WERI-Rb-1 (cell line): ENCODE measurements around the gene ZNF91.

Experiments
- DNase-seq: peaks from one replicate; pipeline ENCODE4 v3.0.0-alpha.2; 2020
- H3K27ac ChIP-seq: fragments of 250-450 bp; sonication (Bioruptor Pico); 2 replicates; pipeline ENCODE4 v1.5.1; 2020; ENCODE audit warnings: mild to moderate bottlenecking, moderate library complexity
- H3K27me3 ChIP-seq: fragments of 250-450 bp; sonication (Bioruptor Pico); 2 replicates; pipeline ENCODE4 v1.5.1; 2021; ENCODE audit warnings: mild to moderate bottlenecking, low read depth, moderate library complexity; ENCODE audit not compliant: insufficient read depth, severe bottlenecking
- H3K36me3 ChIP-seq: fragments of 250-450 bp; sonication (Bioruptor Pico); 2 replicates; pipeline ENCODE4 v1.5.1; 2020; ENCODE audit warnings: mild to moderate bottlenecking, moderate library complexity
- H3K4me3 ChIP-seq: 2 replicates; pipeline ENCODE4 v1.5.1; 2011; ENCODE audit warnings: low read depth, mild to moderate bottlenecking, control low read depth, low read length
- H3K9me3 ChIP-seq: fragments of 250-450 bp; sonication (Bioruptor Pico); 2 replicates; pipeline ENCODE4 v1.5.1; 2021; ENCODE audit warnings: mild to moderate bottlenecking, moderate library complexity; ENCODE audit not compliant: severe bottlenecking
- TF ChIP-seq, protein P1 (sequence below): IDR thresholded peaks from 2 replicates; pipeline ENCODE4 v1.5.1; 2011; ENCODE audit warnings: low read depth, mild to moderate bottlenecking, control low read depth, inconsistent platforms, low read length

ZNF91 gene

DNA sequence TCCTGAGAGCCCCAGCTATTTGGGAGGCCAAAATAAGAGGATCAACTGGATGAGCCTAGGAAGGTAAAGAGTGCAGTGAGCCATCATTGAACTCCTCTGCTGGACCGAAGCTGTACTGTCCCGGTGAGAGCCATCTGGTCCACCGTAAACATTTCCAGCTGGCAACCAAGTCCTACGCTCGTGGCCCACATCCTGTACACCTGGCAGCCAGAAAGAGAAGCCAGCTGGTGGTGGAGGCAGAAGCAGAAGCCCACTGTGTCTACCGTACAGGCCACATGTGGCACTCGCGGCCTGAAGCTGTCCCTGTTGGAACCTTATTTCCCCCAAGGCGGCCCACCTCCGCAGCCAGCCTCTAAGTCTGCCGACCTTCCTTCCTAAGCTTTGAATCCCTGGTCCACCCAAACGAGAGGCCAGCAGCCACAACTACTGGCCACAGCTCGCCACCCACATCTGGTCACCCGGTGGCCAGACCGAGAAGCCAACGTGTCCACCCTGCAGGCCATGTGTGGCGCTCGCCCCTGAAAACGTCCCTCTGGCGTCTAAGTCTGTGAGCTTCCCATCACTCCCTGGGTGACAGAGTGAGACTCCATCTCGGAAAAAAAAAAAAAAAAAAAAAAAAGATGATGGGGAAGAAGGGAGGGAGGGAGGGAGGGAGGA lies 14.2 kb upstream of the ZNF91 start:
- H3K36me3 ChIP-seq, result peaks cover 5% of the 10 kb centered on the region; the same call in 1 of the 2 replicates
- no peak overlapping the region for H3K4me3 ChIP-seq
- H3K27me3 ChIP-seq, result no peaks in the 10 kb centered on the region
- TF ChIP-seq, protein P1, sequence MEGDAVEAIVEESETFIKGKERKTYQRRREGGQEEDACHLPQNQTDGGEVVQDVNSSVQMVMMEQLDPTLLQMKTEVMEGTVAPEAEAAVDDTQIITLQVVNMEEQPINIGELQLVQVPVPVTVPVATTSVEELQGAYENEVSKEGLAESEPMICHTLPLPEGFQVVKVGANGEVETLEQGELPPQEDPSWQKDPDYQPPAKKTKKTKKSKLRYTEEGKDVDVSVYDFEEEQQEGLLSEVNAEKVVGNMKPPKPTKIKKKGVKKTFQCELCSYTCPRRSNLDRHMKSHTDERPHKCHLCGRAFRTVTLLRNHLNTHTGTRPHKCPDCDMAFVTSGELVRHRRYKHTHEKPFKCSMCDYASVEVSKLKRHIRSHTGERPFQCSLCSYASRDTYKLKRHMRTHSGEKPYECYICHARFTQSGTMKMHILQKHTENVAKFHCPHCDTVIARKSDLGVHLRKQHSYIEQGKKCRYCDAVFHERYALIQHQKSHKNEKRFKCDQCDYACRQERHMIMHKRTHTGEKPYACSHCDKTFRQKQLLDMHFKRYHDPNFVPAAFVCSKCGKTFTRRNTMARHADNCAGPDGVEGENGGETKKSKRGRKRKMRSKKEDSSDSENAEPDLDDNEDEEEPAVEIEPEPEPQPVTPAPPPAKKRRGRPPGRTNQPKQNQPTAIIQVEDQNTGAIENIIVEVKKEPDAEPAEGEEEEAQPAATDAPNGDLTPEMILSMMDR, result no peak
- no peaks in the 10 kb centered on the region for H3K9me3 ChIP-seq
- no peak for DNase-seq
- no peak overlapping the region for H3K27ac ChIP-seq

DNA sequence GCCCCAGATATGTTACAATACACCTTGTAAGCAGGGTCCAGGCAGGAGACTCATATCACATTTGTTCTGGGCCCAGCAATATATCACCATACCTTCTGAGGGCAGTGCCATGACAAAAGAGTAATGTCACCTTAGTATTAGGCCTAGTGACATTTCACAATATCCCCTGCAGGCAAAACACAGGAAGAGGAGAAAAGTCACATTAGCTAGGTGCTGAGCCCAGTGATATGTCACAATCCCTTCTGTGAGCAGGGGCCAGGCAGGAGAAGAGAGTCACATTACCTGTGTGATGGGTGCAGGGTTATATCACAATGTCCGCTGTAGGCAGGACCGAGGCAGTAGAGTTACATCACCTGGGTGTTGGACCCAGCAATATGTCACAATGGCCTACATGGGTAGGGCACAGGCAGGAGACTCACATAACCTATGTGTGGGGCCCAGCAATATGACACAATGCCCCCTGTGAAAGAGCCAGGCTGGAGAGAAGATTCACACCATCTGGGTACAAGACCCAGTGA lies 12.4 kb upstream of the ZNF91 start:
- Histone ChIP-seq H3K9me3 (no peaks in the 10 kb centered on the region), H3K36me3 (peaks cover 5% of the 10 kb centered on the region; the same call in 1 of the 2 replicates)
- no peak for DNase-seq

DNA sequence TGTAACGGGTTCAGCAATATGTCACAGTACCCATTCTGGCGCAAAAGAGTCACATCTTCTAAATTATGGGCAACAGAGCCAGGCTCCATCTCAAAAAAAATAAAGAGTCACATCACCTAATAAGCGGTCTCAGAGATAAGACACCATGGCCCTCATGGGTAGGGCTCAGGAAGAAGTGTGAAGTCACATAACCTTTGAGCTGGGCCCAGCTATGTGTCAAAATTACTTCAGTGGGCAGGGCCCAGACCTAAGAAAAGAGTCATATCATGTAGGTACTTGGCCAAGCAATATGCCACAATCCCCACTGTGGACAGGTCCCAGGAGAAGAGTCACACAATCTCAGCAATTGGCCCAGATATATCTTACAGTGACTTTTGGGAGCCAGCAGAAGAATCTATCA lies 11.4 kb upstream of the ZNF91 start:
- H3K9me3 ChIP-seq, result no peaks in the 10 kb centered on the region
- no peak overlapping the region for H3K4me3 ChIP-seq
- no peak for DNase-seq
- TF ChIP-seq, protein P1, result no peak
- peaks cover 8% of the 10 kb centered on the region for H3K36me3 ChIP-seq
- H3K27ac ChIP-seq, result no peak overlapping the region
- H3K27me3 ChIP-seq, result no peaks in the 10 kb centered on the region

More for the DNA sequence above, 12.4 kb upstream of the ZNF91 start:
- TF ChIP-seq, protein P1, result no peak
- Histone ChIP-seq H3K27me3 (no peaks in the 10 kb centered on the region), H3K27ac (no peak overlapping the region), H3K4me3 (no peak overlapping the region)

DNA sequence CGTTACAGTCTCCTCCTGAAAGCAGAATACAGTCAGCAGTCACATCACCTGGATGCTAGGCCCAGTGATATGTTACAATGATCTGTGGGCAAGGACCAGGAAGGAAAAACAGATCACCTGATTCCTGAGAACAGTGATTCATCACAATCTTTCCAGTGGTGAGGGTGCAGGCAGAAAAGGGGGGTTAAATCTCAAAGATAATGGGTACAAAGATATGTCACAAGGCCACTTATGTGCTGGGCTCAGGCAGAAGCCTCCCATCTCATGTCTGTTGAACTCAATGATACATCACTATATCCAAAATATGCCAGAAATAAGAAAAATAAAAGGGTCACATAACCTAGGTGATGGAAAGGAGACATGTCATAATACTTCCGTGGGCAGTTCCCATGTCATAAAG lies 10.8 kb upstream of the ZNF91 start:
- no peak overlapping the region for H3K27ac ChIP-seq
- H3K27me3 ChIP-seq, result no peaks in the 10 kb centered on the region
- no peak overlapping the region for H3K4me3 ChIP-seq
- TF ChIP-seq, protein P1, result no peak
- no peak for DNase-seq
- H3K36me3 ChIP-seq, result peaks cover 8% of the 10 kb centered on the region
- no peaks in the 10 kb centered on the region for H3K9me3 ChIP-seq

DNA sequence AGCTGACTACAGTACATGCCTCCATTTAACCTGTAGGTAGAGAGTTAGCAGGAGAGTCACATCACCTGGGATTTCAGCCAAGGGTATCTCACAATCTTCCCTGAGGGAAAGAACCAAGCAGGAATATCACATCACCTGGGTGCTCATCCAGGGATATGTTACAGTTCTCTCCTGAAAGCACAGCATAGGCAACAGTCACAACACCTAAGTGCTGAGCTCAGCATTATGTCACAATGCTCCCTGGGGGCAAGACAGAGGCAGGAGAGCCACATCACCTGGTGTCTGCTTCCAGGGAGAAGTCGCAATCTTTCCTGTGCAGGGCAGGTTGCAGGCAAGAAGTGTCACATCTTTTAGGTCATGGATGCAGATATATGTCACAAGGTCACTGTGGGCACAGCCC lies 9.4 kb upstream of the ZNF91 start:
- TF ChIP-seq, protein P1, result no peak
- peaks cover 8% of the 10 kb centered on the region for H3K36me3 ChIP-seq
- peaks cover 2% of the 10 kb centered on the region for H3K9me3 ChIP-seq
- H3K27me3 ChIP-seq, result no peaks in the 10 kb centered on the region
- H3K4me3 ChIP-seq, result no peak overlapping the region
- no peak for DNase-seq
- no peak overlapping the region for H3K27ac ChIP-seq
